ENCODE results near the gene NUDCD3.

Gene NUDCD3

DNA sequence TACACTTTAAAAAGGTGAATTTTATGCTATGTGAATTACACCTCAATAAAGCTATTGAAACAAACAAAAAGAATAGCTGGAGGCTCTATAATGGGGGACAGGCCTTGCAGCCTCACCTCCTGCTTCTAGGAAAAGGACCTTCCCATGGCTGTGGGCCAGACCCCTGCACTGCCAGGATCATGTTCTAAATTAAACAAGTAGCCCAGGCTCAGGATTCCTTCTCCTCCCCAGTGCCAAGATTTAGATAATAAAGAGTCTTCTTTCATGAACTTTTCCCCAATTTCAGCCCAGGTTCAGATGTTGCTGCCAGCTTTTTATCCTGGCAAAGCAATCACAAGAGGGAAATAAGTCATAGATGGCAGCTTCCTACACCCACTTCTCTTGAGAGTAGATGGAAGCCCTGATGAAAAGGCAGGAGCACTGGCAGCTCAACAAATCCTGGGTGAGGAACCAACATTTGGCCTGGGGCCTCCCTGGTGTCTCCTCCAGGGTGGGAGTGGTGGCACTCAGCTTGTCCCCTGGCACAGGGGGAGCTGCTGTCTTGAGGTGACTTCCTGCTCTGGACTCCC is 142.8 kb downstream of the NUDCD3 start:
- DNase-seq, result no peak

- DNase-seq, result no peak
Measured at GRCh38 chr7:44346063-44346462, 144.4 kb downstream of the NUDCD3 start.

- DNase-seq, result no peak
Measured at GRCh38 chr7:44341401-44341800, 149.1 kb downstream of the NUDCD3 start.

DNA sequence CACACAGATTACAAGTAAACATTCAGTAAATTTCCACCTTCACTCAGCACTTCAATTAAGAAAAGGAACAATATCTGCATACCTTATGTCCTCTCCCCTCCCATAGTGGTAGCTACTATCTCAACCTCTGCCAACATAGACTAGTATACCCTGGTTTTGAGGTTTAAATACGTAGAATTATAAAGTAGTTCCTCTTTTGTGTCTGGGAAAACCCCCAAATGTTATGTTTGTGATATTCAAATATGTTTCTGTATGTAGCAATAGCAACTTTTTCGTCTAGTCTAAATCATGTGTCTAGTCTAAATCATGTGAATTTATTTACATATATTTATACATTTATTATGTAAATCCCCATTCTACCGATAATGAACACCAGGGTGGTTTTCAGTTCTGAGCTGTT is 151.9 kb downstream of the NUDCD3 start:
- no peak for DNase-seq

DNA sequence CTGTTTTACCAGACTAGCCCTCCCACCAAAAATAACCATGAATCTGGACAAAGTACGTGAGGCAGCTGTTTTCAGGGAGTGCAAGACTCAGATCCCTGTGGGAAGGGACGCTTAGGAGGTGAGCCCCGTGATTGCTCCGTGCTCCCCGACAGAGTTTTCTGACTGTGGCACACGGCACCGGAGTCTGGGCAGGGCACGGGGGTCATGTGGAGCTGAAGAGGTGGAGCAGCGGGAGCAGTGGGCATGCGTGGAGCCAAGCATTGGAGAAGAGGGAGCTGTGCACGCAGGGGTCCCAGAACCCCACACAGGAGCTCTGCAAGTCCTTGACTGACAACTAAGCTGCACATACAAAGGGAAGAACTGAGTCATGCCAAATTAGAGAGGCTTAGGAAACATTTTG is 154.0 kb downstream of the NUDCD3 start:
- no peak for DNase-seq

- no peak for DNase-seq
Measured at GRCh38 chr7:44335184-44335583, 155.3 kb downstream of the NUDCD3 start.

- DNase-seq, result no peak
Measured at GRCh38 chr7:44334734-44335097, 155.7 kb downstream of the NUDCD3 start.

- no peak for DNase-seq
Measured at GRCh38 chr7:44333911-44334733, 156.3 kb downstream of the NUDCD3 start.

GRCh38 chr7:44331682-44332081 is 158.8 kb downstream of the NUDCD3 start:
- no peak for DNase-seq

GRCh38 chr7:44330331-44330730 is 160.1 kb downstream of the NUDCD3 start:
- DNase-seq, result no peak

DNA sequence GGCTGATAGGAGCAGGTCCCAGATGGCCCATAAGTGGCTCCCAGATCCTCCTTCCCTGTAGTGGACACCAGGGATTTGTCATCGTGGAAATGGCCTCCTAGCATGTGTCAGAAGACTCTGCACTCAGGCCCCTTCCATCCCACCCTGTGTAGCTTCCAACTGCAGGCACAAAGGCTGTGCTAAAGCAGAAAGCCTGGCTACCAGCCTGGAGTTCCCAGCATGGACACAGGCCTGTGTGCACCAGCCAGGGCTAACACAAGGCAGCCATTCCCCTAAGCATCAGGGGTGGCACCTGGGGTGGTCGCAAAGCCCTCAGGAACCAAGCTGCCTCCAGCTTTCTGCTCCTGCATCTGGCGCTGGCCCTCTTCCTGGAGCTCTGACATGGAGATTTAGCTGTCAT is 160.6 kb downstream of the NUDCD3 start:
- DNase-seq, result no peak
